GM15510 (cell line): ENCODE results near the gene UQCRC1.

Experiments used
- POLR2A ChIP-seq: IDR thresholded peaks from 3 replicates; pipeline ENCODE4 v1.6.1; 2011; ENCODE audit warnings: borderline replicate concordance; ENCODE audit not compliant: insufficient read length; ENCODE audit errors: extremely low read depth

UQCRC1 gene

DNA sequence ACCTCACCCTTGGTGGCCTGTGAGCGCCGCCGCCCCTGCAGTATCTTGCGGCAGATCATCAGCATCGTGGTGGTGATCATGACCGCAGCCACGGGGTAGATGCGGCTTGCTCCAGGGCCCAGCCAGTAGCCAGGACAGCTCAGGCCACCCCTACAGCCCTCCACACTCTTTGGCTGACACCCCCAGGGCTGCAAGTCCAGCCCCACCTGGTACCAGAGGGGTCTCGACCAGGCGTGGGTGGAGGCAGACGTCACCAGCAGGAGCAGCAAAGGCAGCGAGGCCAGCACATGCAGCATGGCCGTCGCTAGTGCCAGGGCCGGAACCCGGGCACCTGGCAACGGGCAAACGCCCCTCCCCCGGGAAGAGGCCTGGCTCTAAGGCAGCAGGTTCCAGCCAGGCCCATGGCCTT, 12.0 kb upstream of the UQCRC1 start, which contains the start of gene TMEM89:
TMEM89 (minus strand) TSS at position 309 of the 409 bp plus-strand sequence; CDS start at position 296, 13 bp downstream.
- TF ChIP-seq POLR2A = no peak

DNA sequence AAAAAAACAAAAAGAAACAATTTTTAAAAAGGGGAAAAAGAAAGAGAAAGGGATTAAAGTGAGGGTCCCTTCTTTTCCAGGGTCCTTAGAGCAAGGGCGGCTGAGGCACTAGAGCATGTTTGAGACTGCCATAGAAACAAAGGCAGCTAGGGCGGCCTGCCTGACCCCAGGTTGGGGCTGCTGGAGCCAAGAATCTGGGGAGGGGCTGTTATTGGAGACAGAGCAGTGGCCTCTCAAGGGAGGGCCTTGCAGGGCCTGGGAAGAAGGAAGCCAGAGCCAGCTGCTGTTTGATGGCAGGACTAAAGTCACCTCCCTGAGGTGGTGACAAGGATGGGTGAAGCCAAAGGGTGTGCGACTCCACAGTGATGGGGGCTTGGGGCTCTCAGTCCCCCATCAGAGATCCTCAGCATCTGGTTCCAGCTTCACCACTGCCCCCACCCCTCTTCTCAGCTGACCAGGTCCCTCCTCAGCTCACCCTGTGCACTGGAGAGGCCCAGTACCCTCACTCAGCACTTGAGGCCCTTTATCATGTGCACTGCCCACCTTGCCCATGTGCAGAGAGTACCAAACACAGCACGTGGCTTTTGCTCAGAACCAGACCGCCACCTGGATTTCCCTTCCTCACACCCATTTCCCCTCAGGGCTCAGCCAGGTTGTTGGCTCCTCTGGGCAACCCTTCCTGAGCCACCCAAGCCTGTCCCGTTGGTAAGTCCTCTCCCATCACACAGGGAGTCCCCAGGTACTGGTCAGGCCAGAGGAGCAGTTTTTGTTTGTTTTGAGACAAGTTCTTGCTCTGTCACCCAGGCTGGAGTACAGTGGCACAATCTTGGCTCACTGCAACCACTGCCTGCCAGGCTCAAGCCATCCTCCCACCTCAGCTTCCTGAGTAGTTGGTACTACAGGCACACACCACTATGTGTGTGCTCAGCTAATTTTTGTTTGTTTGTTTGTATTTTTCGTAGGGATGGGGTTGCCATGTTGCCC, 10.4 kb upstream of the UQCRC1 start:
- TF ChIP-seq POLR2A = no peak

DNA sequence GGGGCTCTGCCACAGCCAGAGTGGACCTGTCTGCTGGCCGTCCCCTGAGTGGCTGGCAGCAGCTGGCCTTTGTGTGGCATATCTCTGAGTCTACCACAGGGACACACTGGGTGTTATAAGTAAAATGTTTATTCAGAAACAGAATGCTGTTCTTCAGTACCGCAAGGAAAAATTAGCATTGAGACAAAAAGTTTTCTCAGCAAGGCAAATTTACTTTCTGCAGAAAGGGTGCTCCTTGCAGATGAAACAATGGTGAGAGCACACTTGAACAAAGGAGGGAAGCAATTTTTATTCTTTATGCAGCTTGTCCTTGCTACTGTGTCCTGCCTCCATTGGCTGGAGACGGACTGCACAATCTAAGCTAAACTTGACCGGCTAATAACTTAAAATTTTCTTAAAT, 8.1 kb upstream of the UQCRC1 start:
- TF ChIP-seq POLR2A = no peak

DNA sequence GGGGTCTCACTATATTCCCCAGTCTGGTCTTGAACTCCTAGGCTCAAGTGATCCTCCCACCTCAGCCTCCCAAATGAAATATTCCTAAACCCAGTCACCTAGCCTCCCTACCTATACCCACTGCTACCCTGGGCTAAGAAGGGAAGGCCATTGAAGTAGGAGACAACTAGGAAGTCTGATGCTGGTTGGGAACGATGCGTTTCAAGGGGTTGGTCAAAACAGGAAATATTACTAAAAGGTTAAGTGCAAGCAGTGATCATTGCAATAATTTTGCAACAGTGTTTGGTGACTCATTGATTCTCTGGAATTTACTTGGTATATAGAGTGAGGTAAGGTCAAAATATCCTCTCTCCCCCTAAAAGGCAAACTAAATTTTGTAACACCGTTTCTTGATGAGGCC, 4.6 kb upstream of the UQCRC1 start:
- no peak for TF ChIP-seq POLR2A

DNA sequence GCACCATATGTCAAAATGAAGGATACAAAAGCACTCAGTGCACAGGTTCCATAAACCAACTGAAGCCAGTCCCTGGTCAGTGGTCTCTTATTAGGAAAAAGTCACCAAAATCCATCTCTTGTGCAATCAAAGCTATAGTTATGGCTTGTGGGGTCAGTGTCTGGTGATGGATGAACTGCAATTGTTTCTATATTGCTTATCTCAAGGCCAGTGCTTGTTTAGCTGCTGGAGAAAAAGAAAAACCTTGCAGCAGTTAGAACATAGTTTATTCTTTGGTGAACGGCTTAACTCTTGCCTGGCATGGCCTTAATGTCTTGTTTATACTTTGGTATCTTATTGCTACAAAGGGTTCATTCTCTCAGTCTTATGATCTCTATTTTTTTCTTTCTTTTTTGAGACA, 2.9 kb upstream of the UQCRC1 start:
- TF ChIP-seq POLR2A = no peak

DNA sequence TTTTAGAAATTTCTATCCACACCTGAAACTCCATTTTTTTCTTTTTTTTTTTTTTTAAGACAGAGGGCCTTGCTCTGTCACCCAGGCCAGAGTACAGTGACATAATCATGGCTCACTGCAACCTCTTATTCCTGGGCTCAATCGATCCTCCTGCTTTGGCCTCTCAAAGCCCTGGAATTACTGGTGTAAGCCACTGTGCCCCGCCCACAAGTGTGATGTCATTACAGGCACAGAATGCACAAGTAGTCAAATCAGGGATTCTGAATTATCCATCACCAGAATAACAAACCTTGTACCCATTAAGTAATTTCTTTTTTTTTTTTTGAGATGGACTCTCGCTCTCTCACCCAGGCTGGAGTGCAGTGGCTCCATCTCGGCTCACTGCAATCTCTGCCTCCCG, 1.9 kb downstream of the UQCRC1 start:
- no peak for TF ChIP-seq POLR2A

DNA sequence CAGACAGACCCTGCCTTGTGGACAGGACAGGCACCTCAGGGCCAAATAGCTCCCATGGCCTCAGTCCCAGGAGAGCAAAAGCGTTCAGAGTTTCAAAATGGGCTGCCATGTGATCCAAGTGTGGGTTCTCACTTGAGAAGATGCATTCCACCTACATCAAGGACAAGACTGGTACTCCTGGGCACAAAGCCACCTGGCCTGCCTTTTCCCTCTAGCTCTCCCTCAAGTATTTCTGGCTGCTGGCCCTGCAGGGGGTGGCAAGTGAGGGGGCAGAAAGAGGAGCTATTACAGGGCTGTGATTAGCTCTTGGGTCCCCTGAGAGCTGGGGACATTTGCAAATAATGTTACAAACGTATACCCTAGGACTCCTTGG, 7.8 kb downstream of the UQCRC1 start:
- no peak for TF ChIP-seq POLR2A

DNA sequence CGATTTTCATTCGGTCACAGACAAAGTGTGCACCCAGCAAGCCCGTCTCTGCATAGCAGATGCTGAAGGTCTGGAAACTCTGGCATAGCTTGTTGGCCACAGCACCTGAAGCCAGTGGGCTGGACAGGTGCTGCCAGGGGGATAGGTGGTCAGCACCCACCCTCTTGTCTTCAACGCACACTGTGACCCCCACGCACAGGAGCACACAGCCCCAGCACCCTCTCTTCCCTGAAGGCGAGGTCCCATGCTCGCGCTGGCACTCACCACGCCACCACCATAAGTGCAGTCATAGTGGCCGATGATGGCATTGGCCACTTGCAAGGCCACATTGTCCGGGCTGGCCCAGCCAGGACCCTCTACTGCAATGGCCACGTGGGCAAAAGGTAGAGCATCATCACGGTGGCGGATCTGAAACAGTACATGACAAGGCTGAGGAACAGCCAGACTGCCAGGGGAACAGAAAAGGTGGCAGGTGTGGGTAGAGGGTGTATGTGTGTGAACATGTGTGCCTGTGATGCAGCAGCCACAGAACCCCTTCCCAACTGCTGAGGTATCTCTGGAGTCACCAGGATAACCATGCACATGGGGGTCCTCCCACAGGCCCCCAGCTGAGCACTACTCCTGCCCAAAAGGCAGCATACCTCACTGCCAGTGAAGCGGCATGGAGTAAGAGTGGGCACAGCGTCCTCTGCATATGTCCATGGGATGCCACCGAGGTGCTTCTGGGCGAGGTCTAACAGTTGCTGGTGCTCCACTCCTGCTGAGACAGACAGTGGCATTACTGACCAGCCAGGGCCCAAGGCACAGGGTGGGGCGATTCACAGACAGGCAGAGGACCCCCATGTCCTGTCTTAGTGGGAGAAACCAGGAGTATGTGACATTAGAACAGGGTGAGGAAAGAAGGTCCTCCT, 8.5 kb downstream of the UQCRC1 start:
- no peak for TF ChIP-seq POLR2A

DNA sequence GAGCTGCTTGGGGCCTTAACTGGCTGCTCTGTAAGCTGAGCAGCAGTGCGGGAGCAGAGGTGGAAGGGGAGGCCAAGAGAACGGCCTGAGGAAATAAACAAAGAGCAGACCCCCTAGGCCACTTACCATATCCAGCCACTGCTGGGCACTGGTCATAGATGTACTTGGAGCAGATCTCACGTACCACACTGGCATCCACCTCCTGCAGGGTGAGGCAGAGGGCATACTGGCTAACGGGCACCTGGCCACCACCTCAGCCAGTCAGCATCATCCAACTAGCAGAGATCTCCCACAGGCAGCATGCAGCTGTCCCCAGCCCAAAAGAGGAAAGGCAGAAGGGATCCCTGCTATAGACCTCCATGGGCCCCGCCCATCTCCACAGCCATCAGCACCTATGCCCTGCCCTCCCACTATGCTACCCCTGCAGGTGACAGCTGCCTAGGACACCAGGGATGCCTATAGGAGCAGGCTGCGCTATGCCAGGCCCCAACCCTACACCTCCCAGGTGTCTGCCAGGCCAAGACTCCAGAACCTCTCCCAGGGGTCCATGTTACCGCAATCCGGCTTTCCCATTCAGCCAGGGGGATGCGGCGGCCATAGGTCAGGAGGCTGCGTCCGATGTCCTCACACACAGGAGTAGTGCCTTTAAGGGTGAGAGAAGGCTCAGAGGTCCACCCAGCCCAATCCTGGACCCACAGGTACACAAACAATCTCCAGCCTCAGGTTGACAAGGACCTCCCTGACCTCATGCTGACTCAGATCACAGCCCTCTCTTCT, 9.7 kb downstream of the UQCRC1 start:
- no peak for TF ChIP-seq POLR2A

DNA sequence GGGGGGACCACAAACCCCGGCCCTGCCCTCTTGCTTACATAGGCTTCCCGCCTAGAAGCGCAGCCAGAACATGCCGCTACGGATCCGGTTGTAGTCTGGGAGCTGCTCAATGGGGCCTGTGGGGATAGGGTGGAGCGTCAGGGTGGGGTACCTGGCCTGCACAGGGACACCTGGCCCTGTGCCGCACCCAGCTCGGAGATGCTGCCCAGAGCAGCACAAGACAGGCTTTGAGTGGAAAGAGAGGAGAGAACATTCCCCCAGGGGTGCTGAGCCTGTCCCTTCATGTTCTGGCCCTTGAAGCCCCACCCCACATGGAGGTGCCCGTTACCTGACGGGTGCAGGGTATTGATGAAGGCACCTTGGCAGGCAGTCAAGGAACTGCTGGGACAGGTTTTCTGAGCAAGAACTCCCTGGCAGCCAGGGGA, 10.4 kb downstream of the UQCRC1 start:
- no peak for TF ChIP-seq POLR2A

DNA sequence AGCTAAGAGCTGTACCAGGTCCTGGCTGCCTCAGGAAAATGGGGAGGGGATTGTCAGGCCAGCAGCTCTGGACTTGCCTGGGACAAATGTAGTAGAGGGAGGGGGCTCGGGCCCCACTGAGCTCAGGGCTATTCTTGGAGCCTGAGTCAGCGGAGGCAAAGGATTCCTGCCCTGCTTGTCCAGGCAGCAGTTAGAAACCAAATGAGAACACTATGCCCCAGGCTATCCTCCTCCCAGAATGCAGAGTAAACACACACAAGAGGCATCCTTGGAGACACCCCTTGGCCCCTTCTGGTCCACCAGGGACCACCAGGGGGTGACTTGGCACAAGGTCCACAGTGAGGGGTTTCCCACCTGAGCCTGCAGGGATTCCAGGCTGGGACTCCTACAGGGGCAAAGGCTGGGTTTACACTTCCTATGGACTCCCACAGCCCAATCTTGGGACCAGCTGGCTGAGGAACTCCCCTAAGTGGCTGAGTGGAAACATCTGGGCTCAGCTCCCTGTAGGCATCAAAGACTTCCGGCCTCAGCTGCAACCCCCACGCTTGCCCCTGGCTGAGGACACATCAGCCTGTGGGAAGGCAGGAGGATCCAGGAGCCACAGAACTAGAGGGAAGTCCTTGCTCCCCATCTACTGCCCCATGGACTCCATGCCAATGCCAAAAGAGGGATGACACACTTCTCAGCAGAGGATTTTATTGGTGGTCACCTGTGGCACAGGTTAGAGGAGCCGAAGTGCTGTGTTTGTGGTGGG, 10.9 kb downstream of the UQCRC1 start:
- no peak for TF ChIP-seq POLR2A

DNA sequence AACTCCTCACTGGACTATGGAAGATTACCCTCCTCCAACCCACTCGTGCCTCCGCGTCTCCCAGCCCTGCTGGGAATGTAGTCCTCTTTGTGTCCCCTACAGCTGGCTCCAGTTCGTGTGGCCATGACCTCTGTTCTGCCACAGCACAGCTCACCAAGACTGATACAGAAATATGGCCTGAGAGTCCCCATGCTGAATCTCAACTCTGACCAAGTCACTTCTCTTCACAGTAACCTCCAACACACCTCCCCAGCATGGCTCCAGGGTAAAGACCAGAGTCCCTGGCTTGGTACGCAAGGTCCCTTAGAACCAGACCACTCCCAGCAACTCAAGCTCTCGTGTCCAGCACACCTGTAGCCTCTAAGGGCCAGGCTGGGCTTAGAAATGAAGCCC, 12.0 kb downstream of the UQCRC1 start:
- TF ChIP-seq POLR2A = peak; percentile 11

DNA sequence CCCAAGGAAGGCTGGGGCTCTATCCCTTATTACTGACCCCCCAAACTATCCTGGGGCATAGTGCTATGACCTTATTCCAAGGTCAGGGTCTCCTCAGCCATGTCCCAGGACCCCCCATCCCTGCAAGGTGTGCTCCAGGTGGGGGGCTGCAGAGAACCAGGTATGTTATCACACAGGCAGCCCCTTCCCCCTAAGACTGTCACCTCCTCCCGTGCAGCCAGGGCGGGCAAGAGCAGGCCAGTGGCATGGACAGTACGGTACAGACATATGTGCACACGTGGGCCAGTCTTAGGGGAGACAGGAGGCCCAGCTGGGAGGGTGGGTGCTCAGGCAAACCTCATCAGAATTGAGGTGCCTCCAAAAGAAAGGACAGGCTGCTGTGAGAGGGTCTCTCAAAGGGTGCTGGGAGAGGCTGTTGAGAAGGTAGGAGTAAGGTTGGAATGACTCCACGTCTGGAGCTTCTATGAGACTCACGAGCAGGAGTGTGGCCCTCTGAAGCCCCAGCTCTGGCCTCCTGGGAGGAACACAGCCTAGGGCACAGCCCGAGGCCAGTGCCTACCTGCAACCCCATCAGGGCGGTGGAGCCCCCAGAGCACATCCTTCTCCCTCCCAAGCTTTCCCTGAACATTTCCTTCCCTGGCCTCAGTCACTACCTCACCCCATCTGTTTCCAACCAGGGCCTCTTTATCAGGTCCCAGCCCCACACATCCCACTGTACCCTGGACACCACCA, 12.6 kb downstream of the UQCRC1 start:
- TF ChIP-seq POLR2A = no peak
